OCI-LY7 (cell line): ENCODE results near the gene AAR2. TPM values are rescaled to one million over a fixed set of nuclear protein-coding genes. Genes with fewer than 3 reads are reported as not detected.

Experiments
- BruUV-seq: library from RNA; stranded (reverse); fragments of 400-500 nt; replicated peaks from 2 replicates; lab custom pipeline; 2021; lab: Mats Ljungman, UMichigan
- CTCF ChIA-PET: fragments of 300-600 bp; sonication (Branson Sonifier 250); formaldehyde crosslinking; loops from one replicate; lab custom pipeline; 2022; ENCODE audit warnings: antibody characterized with exemption; ENCODE audit not compliant: unreplicated experiment; lab: Charles Lee
- POLR2A ChIA-PET: fragments of 300-600 bp; sonication (Branson Sonifier 250); formaldehyde crosslinking; loops from one replicate; lab custom pipeline; 2022; ENCODE audit warnings: antibody characterized with exemption; lab: Charles Lee
- DNase-seq: peaks from one replicate; pipeline ENCODE4 v3.0.0-alpha.2; 2015; ENCODE audit warnings: low spot score
- H2AFZ ChIP-seq: fragments of 200-600 bp; sonication (generic), shearing (Covaris generic); 2 replicates; pipeline ENCODE4 v1.6.1; 2014; ENCODE audit warnings: mild to moderate bottlenecking, antibody characterized with exemption, low read length, moderate library complexity
- H3K27ac ChIP-seq: fragments of 200-600 bp; sonication (generic); 2 replicates; pipeline ENCODE4 v1.5.1; 2014; ENCODE audit warnings: mixed run types, low read depth, mild to moderate bottlenecking, moderate library complexity, low read length, inconsistent platforms; ENCODE audit not compliant: poor library complexity, severe bottlenecking
- H3K36me3 ChIP-seq: fragments of 200-600 bp; sonication (generic); 2 replicates; pipeline ENCODE4 v1.6.1; 2014; ENCODE audit warnings: mild to moderate bottlenecking, antibody characterized with exemption, low read length, moderate library complexity, mixed read lengths; ENCODE audit not compliant: insufficient read depth
- H3K4me1 ChIP-seq: fragments of 200-600 bp; sonication (generic); 2 replicates; pipeline ENCODE4 v1.5.1; 2014; ENCODE audit warnings: mild to moderate bottlenecking, low read length; ENCODE audit not compliant: insufficient read depth, poor library complexity, severe bottlenecking
- H3K4me2 ChIP-seq: fragments of 200-600 bp; sonication (generic); 2 replicates; pipeline ENCODE4 v1.6.1; 2014; ENCODE audit warnings: mild to moderate bottlenecking, low read length
- H3K4me3 ChIP-seq: fragments of 200-600 bp; sonication (generic); 2 replicates; pipeline ENCODE4 v1.5.1; 2014; ENCODE audit warnings: mild to moderate bottlenecking, low read depth, low read length; ENCODE audit not compliant: poor library complexity, severe bottlenecking
- H3K79me2 ChIP-seq: fragments of 200-600 bp; sonication (generic); 2 replicates; pipeline ENCODE4 v1.6.1; 2016; ENCODE audit warnings: low read depth, mild to moderate bottlenecking, low read length, moderate library complexity, mixed read lengths; ENCODE audit not compliant: insufficient read depth
- H3K9me2 ChIP-seq: fragments of 200-600 bp; sonication (generic); 2 replicates; pipeline ENCODE4 v1.6.1; 2016; ENCODE audit warnings: mild to moderate bottlenecking, low read length, mixed read lengths; ENCODE audit not compliant: insufficient read depth
- H3K9me3 ChIP-seq: fragments of 200-600 bp; sonication (generic); 2 replicates; pipeline ENCODE4 v1.6.1; 2014; ENCODE audit warnings: mild to moderate bottlenecking, mixed run types, low read length, mixed read lengths
- H4K20me1 ChIP-seq: fragments of 200-600 bp; sonication (generic); 2 replicates; pipeline ENCODE4 v1.6.1; 2014; ENCODE audit warnings: mild to moderate bottlenecking, antibody characterized with exemption, low read length, moderate library complexity, mixed read lengths; ENCODE audit not compliant: insufficient read depth
- EZH2phosphoT487 ChIP-seq: fragments of 200-600 bp; sonication (generic); IDR thresholded peaks from 2 replicates; pipeline ENCODE4 v1.6.1; 2018; ENCODE audit warnings: low read depth, borderline replicate concordance, mild to moderate bottlenecking, mixed run types, antibody characterized with exemption, low read length, moderate library complexity, mixed read lengths
- intact Hi-C: fragments of 100-400 bp; cut with micrococcal nuclease; formaldehyde crosslinking; loops from one replicate; pipeline ENCODE4 v1.10.0; 2022; ENCODE audit not compliant: unreplicated experiment
- total RNA-seq, 2 experiments: library from RNA; depleted of rRNA in 1 of 2; stranded (reverse); fragments of >200 nt in 1 of 2; shearing (Covaris generic) in 1 of 2; gene quantifications; 2 replicates each; pipeline ENCODE4 v1.2.3, GENCODE V29; 2014 to 2022
- TF ChIP-seq, protein P1 (sequence below): fragments of 200-600 bp; sonication (generic); conservative IDR thresholded peaks from 2 replicates; pipeline ENCODE4 v1.5.1; 2014; ENCODE audit warnings: mild to moderate bottlenecking, antibody characterized with exemption, low read length, moderate library complexity, mixed read lengths

AAR2 gene
- total RNA-seq, 2 experiments from 2014 or later: 20.3 to 26.4 TPM

DNA sequence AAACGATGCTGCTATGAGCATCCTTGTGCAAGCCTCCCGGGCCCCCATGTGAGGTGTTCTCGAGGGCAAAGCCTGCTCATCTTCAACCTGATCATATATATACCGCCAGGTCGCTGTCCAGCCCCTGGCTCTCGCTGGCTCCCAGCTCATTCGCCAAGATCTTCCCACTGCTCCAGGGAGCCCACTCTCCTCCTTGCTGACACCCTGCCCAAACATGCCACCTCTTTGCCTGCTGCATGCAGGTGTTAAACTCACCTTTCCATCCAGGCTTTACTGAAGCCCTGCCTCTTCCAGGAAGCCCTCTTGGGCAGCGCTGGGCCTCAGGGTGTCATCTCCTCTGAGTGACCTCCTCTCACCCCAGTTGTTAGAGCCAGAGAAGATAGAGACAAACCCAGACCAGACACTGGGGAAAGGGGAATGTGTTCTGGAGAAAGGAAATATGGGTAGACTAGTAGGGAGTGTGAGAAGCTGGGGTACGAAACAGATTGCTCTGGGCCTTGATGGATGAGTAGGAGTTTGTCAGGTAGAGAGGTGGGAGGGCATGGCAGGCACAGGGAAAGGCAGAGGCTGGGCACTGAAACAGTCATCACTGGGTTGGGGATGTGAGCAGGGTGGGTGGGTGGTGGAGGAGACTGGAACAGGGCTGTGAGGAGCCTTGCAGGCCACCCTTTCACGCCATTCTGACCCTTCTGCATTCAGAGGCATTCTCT is 68.7 kb downstream of the AAR2 start:
- BruUV-seq: no TSS peak
- Histone ChIP-seq H3K4me2 (no peak overlapping the region), H3K9me3 (no peaks in the 10 kb centered on the region), H3K4me3 (no peak overlapping the region), H3K4me1 (no peaks in the 10 kb centered on the region), H4K20me1 (no peaks in the 10 kb centered on the region), H3K36me3 (no peaks in the 10 kb centered on the region), H3K27ac (no peak overlapping the region), H2AFZ (no peak overlapping the region), H3K9me2 (no peaks in the 10 kb centered on the region), H3K79me2 (no peaks in the 10 kb centered on the region)
- CTCF ChIA-PET: interaction anchor here (0.7 kb wide), 1 partner anchor 113 kb away, joined by 3 read pairs; no protein-coding TSS in a partner anchor
- POLR2A ChIA-PET: interaction anchor here (0.6 kb wide), 1 partner anchor 125 kb away, joined by 3 read pairs; no protein-coding TSS in a partner anchor
- no peak for DNase-seq
- intact Hi-C loops: no loop called here
- no peak for TF ChIP-seq EZH2phosphoT487
- TF ChIP-seq, protein P1, sequence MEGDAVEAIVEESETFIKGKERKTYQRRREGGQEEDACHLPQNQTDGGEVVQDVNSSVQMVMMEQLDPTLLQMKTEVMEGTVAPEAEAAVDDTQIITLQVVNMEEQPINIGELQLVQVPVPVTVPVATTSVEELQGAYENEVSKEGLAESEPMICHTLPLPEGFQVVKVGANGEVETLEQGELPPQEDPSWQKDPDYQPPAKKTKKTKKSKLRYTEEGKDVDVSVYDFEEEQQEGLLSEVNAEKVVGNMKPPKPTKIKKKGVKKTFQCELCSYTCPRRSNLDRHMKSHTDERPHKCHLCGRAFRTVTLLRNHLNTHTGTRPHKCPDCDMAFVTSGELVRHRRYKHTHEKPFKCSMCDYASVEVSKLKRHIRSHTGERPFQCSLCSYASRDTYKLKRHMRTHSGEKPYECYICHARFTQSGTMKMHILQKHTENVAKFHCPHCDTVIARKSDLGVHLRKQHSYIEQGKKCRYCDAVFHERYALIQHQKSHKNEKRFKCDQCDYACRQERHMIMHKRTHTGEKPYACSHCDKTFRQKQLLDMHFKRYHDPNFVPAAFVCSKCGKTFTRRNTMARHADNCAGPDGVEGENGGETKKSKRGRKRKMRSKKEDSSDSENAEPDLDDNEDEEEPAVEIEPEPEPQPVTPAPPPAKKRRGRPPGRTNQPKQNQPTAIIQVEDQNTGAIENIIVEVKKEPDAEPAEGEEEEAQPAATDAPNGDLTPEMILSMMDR: no peak

DNA sequence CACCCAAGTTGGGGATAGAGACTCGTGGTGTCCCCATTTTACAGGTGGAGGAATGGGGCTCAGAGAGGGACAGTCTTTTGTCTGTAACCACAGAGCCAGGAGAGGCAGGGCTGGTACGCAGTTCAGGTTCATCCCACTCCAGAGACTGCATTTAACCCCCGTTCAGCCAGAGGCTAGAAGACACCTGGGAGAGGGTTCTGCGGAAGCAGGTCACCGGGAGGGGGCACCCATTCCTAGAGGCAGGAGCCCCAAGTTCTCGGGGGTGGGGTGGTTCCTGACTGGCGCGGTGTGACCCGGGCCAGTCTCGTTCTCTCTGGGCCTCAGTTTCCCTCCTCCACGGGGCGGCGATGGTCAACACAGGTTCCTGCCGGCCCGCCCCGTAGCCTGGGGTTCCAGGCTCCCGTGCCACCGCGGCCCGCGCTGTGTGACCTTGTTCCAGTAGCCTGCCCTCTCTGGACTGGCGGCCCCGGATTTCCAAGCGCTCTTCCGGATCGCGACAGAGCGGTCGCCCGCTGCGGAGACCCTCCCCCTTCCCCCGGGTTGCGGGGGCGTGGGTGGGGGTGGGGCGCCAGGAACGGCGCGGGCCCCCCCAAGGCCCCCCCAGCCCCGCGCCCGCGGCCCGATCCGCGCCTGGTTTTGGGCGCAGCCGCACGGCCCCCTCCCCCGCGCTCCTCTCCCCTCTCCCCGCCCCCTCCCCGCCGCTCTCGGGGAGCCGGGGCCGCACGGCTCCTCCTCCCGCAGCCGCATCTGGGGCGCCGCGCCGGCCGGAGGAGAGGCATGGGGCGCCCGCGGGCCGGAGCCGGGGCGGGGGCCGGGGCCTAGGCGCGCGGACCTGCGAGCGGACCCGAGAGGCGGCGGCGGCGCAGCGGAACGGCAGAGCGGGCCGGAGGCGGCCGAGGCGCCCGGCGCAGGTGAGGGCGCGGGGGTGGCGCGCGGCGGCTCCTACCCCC is 69.6 kb downstream of the AAR2 start, which contains the start of gene DLGAP4:
Gene DLGAP4, plus strand, starts transcription at position 738 of the 950 bp plus-strand sequence. CDS start 125,379 bp downstream, outside the sequence.
- intact Hi-C loops: no loop called here
- TF ChIP-seq, protein P1: no peak
- TF ChIP-seq EZH2phosphoT487: no peak
- Histone ChIP-seq H4K20me1 (no peaks in the 10 kb centered on the region), H3K4me2 (no peak within 1 kb of the TSS), H3K36me3 (no peaks in the 10 kb centered on the region), H3K4me3 (no peak within 1 kb of the TSS), H3K4me1 (no peaks in the 10 kb centered on the region), H2AFZ (no peak within 1 kb of the TSS), H3K9me2 (no peaks in the 10 kb centered on the region), H3K27ac (no peak within 1 kb of the TSS), H3K9me3 (no peaks in the 10 kb centered on the region), H3K79me2 (no peaks in the 10 kb centered on the region)
- ChIA-PET POLR2A (no interaction called here), CTCF (interaction anchor here (0.7 kb wide), 1 partner anchor 114 kb away, joined by 3 read pairs; no protein-coding TSS in a partner anchor)
- DNase-seq: no peak
- no TSS peak for BruUV-seq

Other genes with a start within 250 kb of the AAR2 start
- 0.26 and 0.54 TPM in 2 replicates for gene EPB41L1, start 81.7 kb upstream of the AAR2 start, total RNA-seq (2014; rRNA removed; shearing (Covaris generic))
- 1.4 and 1.6 TPM in 2 replicates for gene EPB41L1, start 81.7 kb upstream of the AAR2 start, total RNA-seq (2022)
- 7.7 and 17.8 TPM in 2 replicates for gene DLGAP4, start 69.9 kb downstream of the AAR2 start, total RNA-seq (2014; rRNA removed; shearing (Covaris generic))
- gene DLGAP4, start 69.9 kb downstream of the AAR2 start, total RNA-seq (2022): 41.6 and 49.9 TPM in 2 replicates